Uterus (tissue), 2 donors: ENCODE data around the gene VGLL3.

Experiments used
- CTCF ChIP-seq, 4 experiments: fragments of 200-600 bp in 2 of 4; fragments of 450-650 bp in 2 of 4; sonication (generic) in 2 of 4; IDR thresholded peaks; one replicate each; pipeline ENCODE4 v1.5.1; 2016 to 2019; ENCODE audit warnings: antibody characterized with exemption in 4 of 4, mild to moderate bottlenecking in 2 of 4, moderate library complexity in 1 of 4
- POLR2A ChIP-seq, 2 donors: fragments of 450-650 bp; IDR thresholded peaks; one replicate each; pipeline ENCODE4 v1.6.1; 2016; ENCODE audit warnings: antibody characterized with exemption in 2 of 2, mild to moderate bottlenecking in 1 of 2, moderate library complexity in 1 of 2

GRCh38 chr3:86961297-86961696 is 29.7 kb downstream of the VGLL3 start:
- TF ChIP-seq CTCF (IDR thresholded peaks at IDR 0.05): no peak
- TF ChIP-seq POLR2A (IDR thresholded peaks at IDR 0.05): no peak
